IPS-20b (cell line): ENCODE results near the gene ABLIM1.

Source experiments
- H3K27ac ChIP-seq: one replicate; pipeline ENCODE4 v1.5.1; 2013; ENCODE audit warnings: low read length
- H3K27me3 ChIP-seq: 2 replicates; pipeline ENCODE4 v1.6.1; 2013; ENCODE audit warnings: mild to moderate bottlenecking, low read length, inconsistent platforms; ENCODE audit not compliant: insufficient read depth
- H3K36me3 ChIP-seq: 2 replicates; pipeline ENCODE4 v1.6.1; 2013; ENCODE audit warnings: low read depth, mild to moderate bottlenecking, inconsistent platforms, low read length, moderate library complexity; ENCODE audit not compliant: insufficient read depth
- H3K4me1 ChIP-seq: 2 replicates; pipeline ENCODE4 v1.6.1; 2013; ENCODE audit warnings: mild to moderate bottlenecking, control low read depth, inconsistent platforms, low read length, moderate library complexity; ENCODE audit not compliant: insufficient read depth
- H3K4me3 ChIP-seq: 2 replicates; pipeline ENCODE4 v1.5.1; 2013; ENCODE audit warnings: mild to moderate bottlenecking, low read length, inconsistent platforms
- H3K9ac ChIP-seq: 2 replicates; pipeline ENCODE4 v1.6.1; 2013; ENCODE audit warnings: low read depth, mild to moderate bottlenecking, inconsistent platforms, low read length, moderate library complexity
- H3K9me3 ChIP-seq: 2 replicates; pipeline ENCODE4 v1.6.1; 2013; ENCODE audit warnings: mild to moderate bottlenecking, low read depth, low read length, inconsistent platforms; ENCODE audit not compliant: insufficient read depth

The ABLIM1 gene

GRCh38 chr10:114487815-114488536, 170.1 kb downstream of the ABLIM1 start:
- Histone ChIP-seq H3K36me3 (peaks cover 19% of the 10 kb centered on the region; the same call in 1 of the 2 replicates), H3K27me3 (no peaks in the 10 kb centered on the region), H3K9ac (no peak overlapping the region; the same call in 1 of the 2 replicates), H3K4me3 (no peak overlapping the region), H3K9me3 (no peaks in the 10 kb centered on the region; the same call in 1 of the 2 replicates), H3K27ac (no peak overlapping the region), H3K4me1 (peaks cover 14% of the 10 kb centered on the region)

DNA sequence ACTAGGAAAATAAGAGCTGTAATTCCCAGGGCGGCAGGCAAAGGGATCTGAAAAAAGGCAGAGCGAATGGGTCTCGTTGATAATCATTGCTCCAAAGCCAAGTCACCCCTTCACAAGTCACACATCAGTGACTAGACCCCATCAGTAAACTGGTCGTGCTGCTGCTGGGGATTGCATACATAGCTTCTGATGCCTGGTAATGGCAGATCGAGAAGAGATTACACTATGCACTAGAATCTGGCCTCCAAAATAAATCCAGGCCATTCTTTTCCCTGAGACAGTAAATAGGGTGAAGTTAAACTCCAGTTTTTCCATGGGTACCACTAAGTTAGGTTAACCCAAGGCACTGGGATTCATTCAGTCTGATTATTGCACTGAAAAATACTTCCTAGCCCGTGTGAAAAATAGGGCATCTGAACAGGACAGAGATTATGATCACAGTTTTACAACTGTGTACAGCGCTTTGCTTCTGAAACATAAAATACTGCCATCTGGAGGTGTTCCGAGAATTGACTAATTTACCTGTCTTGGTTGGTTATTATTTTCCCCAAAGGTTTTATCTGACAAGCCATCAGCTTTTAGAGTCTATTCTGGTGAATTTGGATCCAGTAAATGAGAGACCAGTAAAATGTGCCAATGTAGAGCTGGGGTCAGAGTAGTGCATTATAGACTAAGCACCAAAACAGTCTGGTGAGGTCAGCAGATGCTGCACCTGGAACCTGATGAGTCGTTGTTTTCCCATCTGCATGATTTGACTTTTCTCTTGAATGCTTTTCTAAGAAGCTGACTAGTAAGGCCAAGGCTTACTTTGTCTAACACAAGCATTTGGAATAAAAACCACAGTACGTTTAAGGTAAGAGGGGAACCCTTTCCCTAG, 170.9 kb downstream of the ABLIM1 start:
- peaks cover 14% of the 10 kb centered on the region for H3K4me1 ChIP-seq
- H3K9ac ChIP-seq = no peak overlapping the region; the same call in 1 of the 2 replicates
- no peak overlapping the region for H3K27ac ChIP-seq
- no peaks in the 10 kb centered on the region; the same call in 1 of the 2 replicates for H3K9me3 ChIP-seq
- H3K27me3 ChIP-seq = no peaks in the 10 kb centered on the region
- H3K4me3 ChIP-seq = no peak overlapping the region
- peaks cover 19% of the 10 kb centered on the region; the same call in 1 of the 2 replicates for H3K36me3 ChIP-seq

DNA sequence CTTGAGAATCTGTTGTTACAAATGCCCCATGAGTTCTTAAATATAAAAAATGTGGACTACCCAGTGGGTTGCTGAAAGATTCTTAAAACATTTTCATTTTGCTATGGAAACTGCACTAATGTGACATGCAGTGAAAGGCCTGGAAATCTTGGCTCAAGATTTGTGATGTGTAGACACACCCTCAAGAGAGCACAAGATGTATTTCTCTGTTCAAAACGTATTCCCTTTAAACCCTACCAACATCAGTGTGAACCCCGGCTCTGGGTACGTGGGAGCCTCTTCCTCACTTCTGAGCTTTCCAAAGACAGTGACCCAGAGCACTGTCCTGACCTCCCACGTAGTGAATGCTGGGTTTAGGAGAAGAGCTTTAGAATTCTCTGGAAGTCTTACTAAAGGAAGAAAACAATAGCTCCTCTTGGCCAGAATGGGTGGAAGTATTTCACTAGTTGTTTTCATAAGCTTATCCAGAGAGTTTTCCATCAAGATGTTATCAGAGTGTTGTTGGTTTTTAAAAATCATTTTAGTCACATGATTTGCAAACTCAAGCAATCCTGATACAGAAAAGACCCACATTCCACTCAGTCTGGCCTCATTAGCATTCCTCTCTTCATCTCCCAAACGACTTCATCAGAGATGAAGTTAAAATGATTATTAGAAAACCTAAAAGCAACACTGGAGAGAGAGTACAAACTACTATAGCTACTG, 172.2 kb downstream of the ABLIM1 start:
- Histone ChIP-seq H3K27ac (no peak overlapping the region), H3K4me1 (peaks cover 14% of the 10 kb centered on the region), H3K4me3 (no peak overlapping the region), H3K9ac (no peak overlapping the region), H3K27me3 (no peaks in the 10 kb centered on the region), H3K36me3 (peaks cover 19% of the 10 kb centered on the region; the same call in 1 of the 2 replicates), H3K9me3 (no peaks in the 10 kb centered on the region; the same call in 1 of the 2 replicates)

DNA sequence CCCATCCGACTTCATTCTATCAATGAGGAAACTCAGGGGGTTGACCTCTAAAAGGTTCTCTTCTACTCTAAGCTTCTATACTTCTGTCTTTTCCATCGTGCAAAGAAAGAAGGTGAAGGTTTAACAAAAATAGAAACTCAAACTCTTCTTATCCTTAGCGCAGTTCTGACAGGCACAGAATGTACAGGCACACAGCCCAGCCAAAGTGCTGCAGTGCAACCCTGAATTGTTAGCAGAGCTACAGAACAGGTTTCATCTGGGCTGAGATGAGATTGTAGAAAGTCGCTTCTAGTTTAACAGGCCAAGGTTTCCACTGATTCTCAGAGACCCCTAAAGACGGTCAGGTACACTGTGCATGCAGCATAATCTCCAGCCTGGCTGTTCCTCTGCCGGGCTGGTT, 174.5 kb downstream of the ABLIM1 start:
- H3K27ac ChIP-seq = no peak overlapping the region
- no peaks in the 10 kb centered on the region; the same call in 1 of the 2 replicates for H3K9me3 ChIP-seq
- no peak overlapping the region for H3K9ac ChIP-seq
- peaks cover 19% of the 10 kb centered on the region; the same call in 1 of the 2 replicates for H3K36me3 ChIP-seq
- no peaks in the 10 kb centered on the region for H3K4me1 ChIP-seq
- H3K4me3 ChIP-seq = no peak overlapping the region
- no peaks in the 10 kb centered on the region for H3K27me3 ChIP-seq

- Histone ChIP-seq H3K4me3 (no peak overlapping the region), H3K9me3 (no peaks in the 10 kb centered on the region; the same call in 1 of the 2 replicates), H3K4me1 (no peaks in the 10 kb centered on the region), H3K36me3 (peaks cover 19% of the 10 kb centered on the region; the same call in 1 of the 2 replicates), H3K9ac (no peak overlapping the region), H3K27ac (no peak overlapping the region), H3K27me3 (no peaks in the 10 kb centered on the region)
These were observed 175.4 kb downstream of the ABLIM1 start for GRCh38 chr10:114482480-114483304.

DNA sequence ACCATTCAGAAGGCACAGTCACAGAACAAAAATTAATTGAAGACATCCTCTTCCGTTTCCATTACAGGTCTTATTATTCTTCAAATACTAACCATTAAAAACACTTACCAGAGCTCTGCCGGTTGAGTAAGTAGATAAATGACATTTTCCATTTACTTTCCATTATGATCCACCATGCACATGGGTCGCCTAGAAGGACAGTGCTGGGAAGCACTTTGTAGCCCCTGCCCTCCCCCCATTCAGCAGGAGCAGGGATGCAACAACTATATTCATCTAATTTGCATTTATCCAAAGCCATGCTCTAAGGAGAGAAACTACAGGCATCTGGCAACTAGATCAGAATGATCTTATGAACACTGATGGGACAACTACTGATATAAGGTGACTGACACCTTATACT, 177.0 kb downstream of the ABLIM1 start:
- Histone ChIP-seq H3K36me3 (peaks cover 15% of the 10 kb centered on the region; the same call in 1 of the 2 replicates), H3K4me3 (no peak overlapping the region)

GRCh38 chr10:114479836-114480235, 178.2 kb downstream of the ABLIM1 start:
- Histone ChIP-seq H3K27ac (no peak overlapping the region), H3K9ac (no peak overlapping the region), H3K9me3 (no peaks in the 10 kb centered on the region; the same call in 1 of the 2 replicates), H3K4me3 (no peak overlapping the region), H3K36me3 (0 out of 2 replicates have a peak, but pooled peaks cover 2% of the 10 kb centered on the region), H3K27me3 (no peaks in the 10 kb centered on the region), H3K4me1 (no peaks in the 10 kb centered on the region)

More for the DNA sequence above, 177.0 kb downstream of the ABLIM1 start:
- H3K9ac ChIP-seq = no peak overlapping the region
- no peak overlapping the region for H3K27ac ChIP-seq
- H3K4me1 ChIP-seq = no peaks in the 10 kb centered on the region
- no peaks in the 10 kb centered on the region; the same call in 1 of the 2 replicates for H3K9me3 ChIP-seq
- H3K27me3 ChIP-seq = no peaks in the 10 kb centered on the region

DNA sequence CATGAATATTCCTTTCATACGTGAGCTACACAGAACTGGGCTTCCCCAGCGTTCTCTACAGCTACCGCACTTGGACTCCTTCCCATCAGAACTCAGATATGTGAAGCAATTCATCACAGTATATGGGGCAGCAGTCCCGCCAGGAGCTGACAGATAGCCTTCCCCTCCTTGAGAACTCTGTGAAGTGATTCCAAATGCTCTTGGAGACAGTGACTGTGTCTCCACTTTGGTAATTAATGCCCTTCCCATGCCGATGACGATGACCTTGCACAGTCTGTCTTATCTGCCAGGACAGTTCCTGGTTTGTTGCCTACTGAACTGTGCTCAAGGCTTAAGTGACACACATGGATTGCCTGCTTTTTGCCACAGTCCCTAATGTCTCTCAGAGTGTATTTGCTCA, 178.8 kb downstream of the ABLIM1 start:
- no peaks in the 10 kb centered on the region for H3K36me3 ChIP-seq
- H3K9me3 ChIP-seq = no peaks in the 10 kb centered on the region

DNA sequence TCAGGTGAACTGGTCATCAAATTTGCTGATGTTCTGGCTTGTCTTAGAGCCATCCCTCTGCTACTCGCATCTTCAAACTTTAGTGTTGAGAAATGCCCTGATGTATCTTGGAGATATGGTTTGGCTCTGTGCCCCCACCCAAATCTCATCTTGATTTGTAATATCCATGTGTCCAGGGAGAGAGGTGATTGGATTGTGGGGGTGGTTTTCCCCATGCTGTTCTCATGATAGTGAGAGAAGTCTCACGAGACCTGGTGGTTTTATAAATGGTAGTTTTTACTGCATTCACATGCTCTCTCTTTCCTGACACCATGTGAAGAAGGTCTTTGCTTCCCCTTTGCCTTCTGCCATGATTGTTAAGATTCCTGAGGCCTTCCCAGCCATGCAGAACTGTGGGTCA, 179.8 kb downstream of the ABLIM1 start:
- H3K9ac ChIP-seq = no peak overlapping the region

More for the DNA sequence above, 178.8 kb downstream of the ABLIM1 start:
- no peaks in the 10 kb centered on the region for H3K27me3 ChIP-seq
- no peak overlapping the region for H3K27ac ChIP-seq
- H3K9ac ChIP-seq = no peak overlapping the region
- no peak overlapping the region for H3K4me3 ChIP-seq
- H3K4me1 ChIP-seq = no peaks in the 10 kb centered on the region

DNA sequence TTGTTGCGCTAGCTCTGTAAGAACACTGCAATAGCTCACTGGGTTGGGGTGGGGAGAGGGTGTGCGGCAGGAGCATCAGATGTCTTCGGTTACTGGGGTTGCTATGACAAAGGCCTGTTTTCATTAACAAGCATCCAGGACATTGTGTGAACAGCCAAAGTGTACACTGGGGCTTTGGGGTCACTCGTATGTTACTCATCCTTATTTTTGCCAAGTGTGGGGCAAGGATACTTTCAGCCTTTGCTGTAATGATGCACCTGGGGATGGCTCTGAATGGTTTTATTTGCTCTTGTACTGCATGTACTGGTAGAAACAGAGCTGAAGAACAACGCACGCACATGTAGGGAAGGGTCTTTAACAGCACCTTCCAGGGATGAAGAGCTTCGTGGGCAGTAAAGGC, 180.8 kb downstream of the ABLIM1 start:
- Histone ChIP-seq H3K4me1 (peaks cover 15% of the 10 kb centered on the region), H3K27ac (no peak overlapping the region), H3K9ac (no peak overlapping the region), H3K9me3 (no peaks in the 10 kb centered on the region), H3K36me3 (no peaks in the 10 kb centered on the region), H3K4me3 (no peak overlapping the region), H3K27me3 (no peaks in the 10 kb centered on the region)

More for the DNA sequence above, 179.8 kb downstream of the ABLIM1 start:
- Histone ChIP-seq H3K4me3 (no peak overlapping the region), H3K27me3 (no peaks in the 10 kb centered on the region), H3K9me3 (no peaks in the 10 kb centered on the region), H3K4me1 (peaks cover 5% of the 10 kb centered on the region; the same call in 1 of the 2 replicates), H3K27ac (no peak overlapping the region), H3K36me3 (no peaks in the 10 kb centered on the region)
